ENCODE data around the gene BCAR3. TPM values are rescaled to one million over a fixed set of nuclear protein-coding genes. Genes with fewer than 3 reads are reported as not detected.
"Not testable (repeated sequence)": the region's sequence is repeated elsewhere in the genome, so short reads cannot be mapped to it uniquely, and the experiment has no call there.

BCAR3 gene
- total RNA-seq, 1 experiment from 2014 or later = 33.9 TPM

DNA sequence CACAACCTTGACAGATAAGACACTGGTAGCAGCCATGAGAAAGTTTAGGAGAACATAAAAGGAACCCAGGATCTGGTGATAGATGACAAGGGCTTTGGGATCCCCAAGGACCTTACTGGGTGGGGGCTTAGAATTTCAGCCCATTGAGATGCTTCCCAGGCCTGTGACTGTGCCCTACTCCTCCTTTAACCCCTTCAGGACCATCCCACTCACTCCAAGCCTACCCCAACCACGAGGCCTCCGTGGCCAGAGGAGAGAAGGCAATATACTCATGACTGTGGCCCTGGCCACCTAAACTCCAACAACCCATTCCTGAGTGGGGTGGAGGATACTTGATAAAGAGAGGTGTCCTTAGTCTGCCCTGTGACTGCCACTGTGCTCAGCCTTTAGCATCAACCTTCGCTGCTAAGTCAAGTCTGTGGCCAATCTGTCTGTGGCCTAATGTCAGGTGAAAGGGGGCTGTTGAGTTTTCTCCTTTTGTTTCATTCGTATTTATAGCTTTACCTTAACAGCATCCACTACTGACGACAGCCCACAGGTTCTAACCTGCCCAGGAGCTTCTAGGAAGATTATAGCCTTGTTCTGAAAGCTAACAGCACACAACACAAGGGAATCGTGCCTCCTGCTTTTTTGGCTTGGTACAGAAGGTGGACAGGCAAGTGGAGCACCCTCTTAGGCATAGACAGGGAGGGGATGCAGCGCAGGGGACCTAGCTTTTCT, 16.9 kb upstream of the BCAR3 start:
- peaks cover 20% of the 10 kb centered on the region for H3K4me1 ChIP-seq (ENCODE audit: control insufficient read depth, insufficient read depth, low read length)
- TF ChIP-seq TCF7L2 (IDR thresholded peaks at IDR 0.05; ENCODE audit: low read depth, low read length) = no peak
- TF ChIP-seq SIN3A (IDR thresholded peaks at IDR 0.05; ENCODE audit: borderline replicate concordance, insufficient read depth, low read depth, low read length) = no peak
- no peak for TF ChIP-seq POLR2AphosphoS5 (IDR thresholded peaks at IDR 0.05; ENCODE audit: low read depth, low read length)
- TF ChIP-seq, protein P1, sequence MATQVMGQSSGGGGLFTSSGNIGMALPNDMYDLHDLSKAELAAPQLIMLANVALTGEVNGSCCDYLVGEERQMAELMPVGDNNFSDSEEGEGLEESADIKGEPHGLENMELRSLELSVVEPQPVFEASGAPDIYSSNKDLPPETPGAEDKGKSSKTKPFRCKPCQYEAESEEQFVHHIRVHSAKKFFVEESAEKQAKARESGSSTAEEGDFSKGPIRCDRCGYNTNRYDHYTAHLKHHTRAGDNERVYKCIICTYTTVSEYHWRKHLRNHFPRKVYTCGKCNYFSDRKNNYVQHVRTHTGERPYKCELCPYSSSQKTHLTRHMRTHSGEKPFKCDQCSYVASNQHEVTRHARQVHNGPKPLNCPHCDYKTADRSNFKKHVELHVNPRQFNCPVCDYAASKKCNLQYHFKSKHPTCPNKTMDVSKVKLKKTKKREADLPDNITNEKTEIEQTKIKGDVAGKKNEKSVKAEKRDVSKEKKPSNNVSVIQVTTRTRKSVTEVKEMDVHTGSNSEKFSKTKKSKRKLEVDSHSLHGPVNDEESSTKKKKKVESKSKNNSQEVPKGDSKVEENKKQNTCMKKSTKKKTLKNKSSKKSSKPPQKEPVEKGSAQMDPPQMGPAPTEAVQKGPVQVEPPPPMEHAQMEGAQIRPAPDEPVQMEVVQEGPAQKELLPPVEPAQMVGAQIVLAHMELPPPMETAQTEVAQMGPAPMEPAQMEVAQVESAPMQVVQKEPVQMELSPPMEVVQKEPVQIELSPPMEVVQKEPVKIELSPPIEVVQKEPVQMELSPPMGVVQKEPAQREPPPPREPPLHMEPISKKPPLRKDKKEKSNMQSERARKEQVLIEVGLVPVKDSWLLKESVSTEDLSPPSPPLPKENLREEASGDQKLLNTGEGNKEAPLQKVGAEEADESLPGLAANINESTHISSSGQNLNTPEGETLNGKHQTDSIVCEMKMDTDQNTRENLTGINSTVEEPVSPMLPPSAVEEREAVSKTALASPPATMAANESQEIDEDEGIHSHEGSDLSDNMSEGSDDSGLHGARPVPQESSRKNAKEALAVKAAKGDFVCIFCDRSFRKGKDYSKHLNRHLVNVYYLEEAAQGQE (IDR thresholded peaks at IDR 0.05; ENCODE audit: insufficient read depth in 1 of 2, low read depth in 2 of 2, low read length in 1 of 2) = no peak
- no peak for TF ChIP-seq CTCF (IDR thresholded peaks at IDR 0.05)
- no TSS peak for BruUV-seq (replicated peaks)
- DNase-seq (ENCODE audit: low read depth, low spot score) = no peak
- in situ Hi-C loops (cut with HindIII; ENCODE audit: low pct_unique_long_range_greater_than_20kb, low sequenced_read_pairs) (no loop called here), intact Hi-C loops (cut with micrococcal nuclease; ENCODE audit: unreplicated experiment) (no loop called here)
- H3K27ac ChIP-seq (ENCODE audit: low read length) = peak overlapping the region; percentile 17; the same call in 1 of the 2 replicates
- no peaks in the 10 kb centered on the region for H3K36me3 ChIP-seq (ENCODE audit: control insufficient read depth, insufficient read depth, low read length)
- ChIA-PET POLR2A (no interaction called here), CTCF (no interaction called here)
- no peak for ATAC-seq
- no peaks in the 10 kb centered on the region for H3K9me3 ChIP-seq (ENCODE audit: control insufficient read depth, insufficient read depth, low read depth, low read length)
- no peak overlapping the region for H3K4me3 ChIP-seq (ENCODE audit: low read depth in 2 of 2, low read length in 2 of 2)
- H3K27me3 ChIP-seq (ENCODE audit: control insufficient read depth, insufficient read depth, low read length) = no peaks in the 10 kb centered on the region

DNA sequence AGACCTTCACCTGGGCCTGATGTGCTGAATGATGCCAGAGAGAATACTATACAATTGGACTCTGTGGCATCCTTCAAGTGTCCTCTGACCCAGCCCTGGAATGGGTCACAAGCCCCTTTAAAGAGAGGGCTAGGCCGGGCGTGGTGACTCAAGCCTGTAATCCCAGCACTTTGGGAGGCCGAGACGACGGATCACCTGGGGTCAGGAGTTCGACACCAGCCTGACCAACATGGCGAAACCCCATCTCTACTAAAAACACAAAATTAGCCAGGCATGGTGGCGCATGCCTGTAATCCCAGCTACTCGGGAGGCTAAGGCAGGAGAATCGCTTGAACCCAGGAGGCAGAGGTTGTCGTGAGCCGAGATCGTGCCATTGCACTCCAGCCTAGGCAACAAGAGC, 15.9 kb upstream of the BCAR3 start:
- ATAC-seq; intact Hi-C loops (cut with micrococcal nuclease; ENCODE audit: unreplicated experiment); H3K4me3 ChIP-seq (ENCODE audit: low read depth in 2 of 2, low read length in 2 of 2); H3K9me3 ChIP-seq (ENCODE audit: control insufficient read depth, insufficient read depth, low read depth, low read length); H3K36me3 ChIP-seq (ENCODE audit: control insufficient read depth, insufficient read depth, low read length); H3K27ac ChIP-seq (ENCODE audit: low read length); in situ Hi-C loops (cut with HindIII; ENCODE audit: low pct_unique_long_range_greater_than_20kb, low sequenced_read_pairs); DNase-seq (ENCODE audit: low read depth, low spot score); H3K27me3 ChIP-seq (ENCODE audit: control insufficient read depth, insufficient read depth, low read length); CTCF ChIA-PET; BruUV-seq (replicated peaks): not testable (repeated sequence)
- peaks cover 26% of the 10 kb centered on the region for H3K4me1 ChIP-seq (ENCODE audit: control insufficient read depth, insufficient read depth, low read length)
- POLR2A ChIA-PET = interaction anchor here (0.6 kb wide), 1 partner anchor 58 kb away, joined by 11 read pairs; no protein-coding TSS in a partner anchor

DNA sequence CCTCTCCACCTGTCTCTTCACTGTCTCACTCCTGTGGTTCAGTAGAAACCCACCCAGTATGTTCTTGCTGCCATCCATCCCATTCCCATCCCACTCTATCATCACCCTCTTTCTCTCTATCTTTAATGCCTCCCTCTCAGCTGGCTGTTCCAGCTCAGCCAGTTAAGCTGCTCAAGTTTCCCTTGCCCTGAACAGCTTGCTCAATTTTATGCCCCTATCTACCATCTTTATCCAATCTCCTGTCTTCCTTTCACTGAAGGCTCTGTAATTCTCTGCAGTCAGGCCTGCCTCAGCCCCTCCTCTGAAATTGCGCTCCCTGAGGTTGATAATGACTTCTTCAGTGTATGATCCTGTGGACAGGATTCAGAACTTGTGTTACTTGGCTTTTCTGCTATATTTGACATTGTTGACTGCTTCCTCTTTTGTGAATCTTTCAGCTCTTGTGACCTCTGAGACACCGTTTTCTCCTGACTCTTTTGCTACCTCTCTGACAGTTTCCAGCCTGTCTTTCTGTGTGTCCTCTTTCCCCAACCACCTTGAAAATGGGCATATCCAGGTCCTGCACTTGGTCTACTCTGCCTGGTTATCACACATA, 13.9 kb upstream of the BCAR3 start:
- ATAC-seq (no peak), DNase-seq (ENCODE audit: low read depth, low spot score) (no peak)
- TF ChIP-seq POLR2AphosphoS5 (IDR thresholded peaks at IDR 0.05; ENCODE audit: low read depth, low read length) (no peak), TCF7L2 (IDR thresholded peaks at IDR 0.05; ENCODE audit: low read depth, low read length) (no peak), CTCF (IDR thresholded peaks at IDR 0.05) (no peak), SIN3A (IDR thresholded peaks at IDR 0.05; ENCODE audit: borderline replicate concordance, insufficient read depth, low read depth, low read length) (no peak)
- TF ChIP-seq, protein P1 (IDR thresholded peaks at IDR 0.05; ENCODE audit: insufficient read depth in 1 of 2, low read depth in 2 of 2, low read length in 1 of 2) = no peak
- intact Hi-C loops (cut with micrococcal nuclease; ENCODE audit: unreplicated experiment) (no loop called here), in situ Hi-C loops (cut with HindIII; ENCODE audit: low pct_unique_long_range_greater_than_20kb, low sequenced_read_pairs) (no loop called here)
- Histone ChIP-seq H3K4me1 (ENCODE audit: control insufficient read depth, insufficient read depth, low read length) (peaks cover 27% of the 10 kb centered on the region), H3K36me3 (ENCODE audit: control insufficient read depth, insufficient read depth, low read length) (no peaks in the 10 kb centered on the region), H3K27me3 (ENCODE audit: control insufficient read depth, insufficient read depth, low read length) (no peaks in the 10 kb centered on the region), H3K4me3 (ENCODE audit: low read depth in 2 of 2, low read length in 2 of 2) (no peak overlapping the region), H3K27ac (ENCODE audit: low read length) (peak overlapping the region; percentile 11; the same call in 1 of the 2 replicates), H3K9me3 (ENCODE audit: control insufficient read depth, insufficient read depth, low read depth, low read length) (no peaks in the 10 kb centered on the region)
- BruUV-seq (replicated peaks) = no TSS peak
- POLR2A ChIA-PET = interaction anchor here (0.6 kb wide), 1 partner anchor 63 kb away, joined by 3 read pairs; no protein-coding TSS in a partner anchor
- CTCF ChIA-PET = no interaction called here

Data from Panc1 (cell line).